Fibroblast of the aortic adventitia (primary cell): ENCODE data around the gene ACAP3. TPM values are rescaled to one million over a fixed set of nuclear protein-coding genes. Genes with fewer than 3 reads are reported as not detected.

Experiments used
- DNase-seq: peaks from one replicate; pipeline ENCODE4 v3.0.0-alpha.2; 2010; ENCODE audit warnings: low read depth
- H3K4me3 ChIP-seq: 2 replicates; pipeline ENCODE4 v1.5.1; 2011; ENCODE audit warnings: low read depth, mild to moderate bottlenecking, control low read depth, low read length, moderate library complexity
- total RNA-seq: library from RNA; depleted of rRNA; stranded (reverse); fragments of >200 nt; gene quantifications from 2 replicates; pipeline ENCODE4 v1.2.3, GENCODE V29; 2012; ENCODE audit warnings: low replicate concordance
- TF ChIP-seq, protein P1 (sequence below): IDR thresholded peaks from 2 replicates; pipeline ENCODE4 v1.5.1; 2011; ENCODE audit warnings: mild to moderate bottlenecking, low read length, control low read depth, inconsistent platforms; ENCODE audit not compliant: insufficient read depth

ACAP3 gene
- total RNA-seq, 1 donor: 43.2 TPM

DNA sequence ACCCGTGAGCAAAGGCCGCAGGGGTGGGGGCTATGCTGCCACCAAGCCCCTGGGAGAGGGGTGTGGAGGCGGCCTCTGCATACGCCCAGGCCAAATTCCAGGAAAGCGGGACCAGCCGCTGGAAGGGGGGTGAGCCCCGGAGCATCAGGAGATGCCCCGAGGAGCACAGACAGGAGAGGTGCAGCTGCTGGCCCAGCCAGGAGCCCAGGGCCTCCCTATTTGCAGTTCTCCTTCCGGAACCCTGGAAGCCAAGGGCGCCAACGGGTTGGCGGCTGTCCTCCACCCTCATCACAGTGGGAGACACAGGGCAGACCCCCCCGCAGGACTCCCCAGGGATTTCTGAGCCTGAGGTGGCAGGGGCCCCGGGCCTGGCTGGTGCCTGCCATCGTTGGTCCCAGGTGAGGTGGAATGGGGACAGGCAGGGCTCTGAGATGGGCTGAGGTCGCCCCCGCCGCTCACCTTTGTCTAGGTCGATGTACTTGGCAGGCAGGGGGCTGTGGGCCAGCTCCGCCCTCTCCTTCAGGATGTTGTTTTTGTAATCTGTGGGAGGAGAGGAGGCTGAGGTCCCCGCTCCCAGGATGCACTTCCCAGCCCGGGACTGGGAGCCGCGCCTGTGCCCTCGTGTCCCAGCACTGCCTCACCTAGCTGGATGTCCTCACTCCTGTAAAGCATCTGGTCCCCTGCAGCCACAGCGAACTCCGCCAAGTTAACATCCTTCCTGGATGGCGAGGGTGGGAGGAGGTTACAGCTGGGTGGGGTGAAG, 45.8 kb upstream of the ACAP3 start:
- peak overlapping the region; percentile 13 for H3K4me3 ChIP-seq
- DNase-seq: no peak

DNA sequence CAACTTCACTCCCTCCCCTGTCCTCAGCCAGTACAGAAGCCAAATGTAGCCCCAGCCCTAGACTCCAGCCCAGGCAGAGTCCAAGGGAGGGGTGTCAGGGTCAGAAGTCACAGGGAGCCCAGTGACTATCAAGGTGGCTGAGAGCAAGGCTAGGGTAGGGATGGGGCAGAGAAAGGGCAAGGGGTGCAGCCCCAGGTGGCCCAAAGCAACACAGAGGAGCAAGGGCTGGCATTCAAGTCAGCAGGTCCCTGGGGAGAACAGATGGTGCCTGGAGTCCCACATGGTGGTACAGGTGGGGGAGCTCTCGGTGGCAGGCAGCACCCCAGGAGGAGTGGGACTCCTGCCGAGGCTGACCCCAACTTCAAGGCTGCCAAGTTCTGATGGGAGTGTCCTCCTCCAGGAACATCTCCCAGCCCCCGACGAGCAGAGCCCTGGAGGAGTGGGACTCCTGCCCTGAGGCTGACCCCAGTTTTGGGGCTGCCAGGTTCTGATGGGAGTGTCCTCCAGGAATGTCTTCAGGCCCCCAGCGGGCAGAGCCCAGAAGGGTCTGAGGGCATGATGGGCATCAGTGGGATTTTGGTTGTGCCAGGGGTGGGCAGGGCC, 45.2 kb upstream of the ACAP3 start:
- peak overlapping the region; percentile 10 for H3K4me3 ChIP-seq
- no peak for DNase-seq
- TF ChIP-seq, protein P1, sequence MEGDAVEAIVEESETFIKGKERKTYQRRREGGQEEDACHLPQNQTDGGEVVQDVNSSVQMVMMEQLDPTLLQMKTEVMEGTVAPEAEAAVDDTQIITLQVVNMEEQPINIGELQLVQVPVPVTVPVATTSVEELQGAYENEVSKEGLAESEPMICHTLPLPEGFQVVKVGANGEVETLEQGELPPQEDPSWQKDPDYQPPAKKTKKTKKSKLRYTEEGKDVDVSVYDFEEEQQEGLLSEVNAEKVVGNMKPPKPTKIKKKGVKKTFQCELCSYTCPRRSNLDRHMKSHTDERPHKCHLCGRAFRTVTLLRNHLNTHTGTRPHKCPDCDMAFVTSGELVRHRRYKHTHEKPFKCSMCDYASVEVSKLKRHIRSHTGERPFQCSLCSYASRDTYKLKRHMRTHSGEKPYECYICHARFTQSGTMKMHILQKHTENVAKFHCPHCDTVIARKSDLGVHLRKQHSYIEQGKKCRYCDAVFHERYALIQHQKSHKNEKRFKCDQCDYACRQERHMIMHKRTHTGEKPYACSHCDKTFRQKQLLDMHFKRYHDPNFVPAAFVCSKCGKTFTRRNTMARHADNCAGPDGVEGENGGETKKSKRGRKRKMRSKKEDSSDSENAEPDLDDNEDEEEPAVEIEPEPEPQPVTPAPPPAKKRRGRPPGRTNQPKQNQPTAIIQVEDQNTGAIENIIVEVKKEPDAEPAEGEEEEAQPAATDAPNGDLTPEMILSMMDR: no peak

More for the DNA sequence above, 45.8 kb upstream of the ACAP3 start:
- TF ChIP-seq, protein P1: no peak

DNA sequence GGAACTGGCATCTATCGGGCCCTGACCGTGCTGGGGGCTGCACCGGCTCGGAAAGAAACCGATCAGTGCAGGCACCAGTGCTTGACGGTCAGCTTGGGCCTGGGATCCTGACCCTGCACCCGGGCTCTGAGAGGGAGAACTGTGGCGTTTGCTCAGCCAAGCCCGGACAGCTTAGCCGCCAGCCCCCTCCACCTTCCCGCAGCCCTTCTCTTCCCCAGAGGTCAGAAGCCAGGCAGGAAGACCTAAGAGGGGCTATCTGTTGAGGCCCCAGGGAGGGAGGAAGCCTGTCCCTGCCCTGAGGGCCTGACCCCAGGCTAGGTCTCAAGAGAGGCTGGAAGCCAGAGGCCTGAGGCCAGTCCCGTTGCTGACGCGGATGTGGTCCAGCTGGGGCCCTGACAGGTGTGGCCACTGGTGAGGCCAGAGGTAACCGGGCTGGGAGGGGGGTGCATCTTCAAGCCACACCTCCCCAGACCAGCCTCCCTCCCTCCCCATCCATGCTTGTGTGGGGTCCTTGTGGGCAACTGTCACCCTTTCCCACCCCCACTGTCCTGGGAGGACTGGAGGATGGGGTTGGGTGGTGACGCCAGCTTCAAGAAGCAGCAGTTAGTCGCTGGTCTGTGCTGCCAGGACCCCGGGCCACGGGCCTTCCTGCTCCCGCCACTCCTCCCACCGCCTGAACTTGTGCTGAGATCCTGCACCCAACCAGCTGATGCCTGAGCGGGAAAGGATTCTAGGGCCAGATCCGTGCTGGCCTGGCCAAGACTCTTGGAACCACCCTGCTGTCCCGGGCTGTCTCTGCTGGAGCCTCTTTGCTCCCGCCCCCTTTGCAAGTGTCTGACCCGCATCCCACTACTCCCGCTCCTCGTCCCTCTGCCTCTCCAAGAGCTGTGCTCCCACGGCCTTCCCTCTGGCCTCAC, 44.0 kb upstream of the ACAP3 start:
- DNase-seq: peak; percentile 62
- TF ChIP-seq, protein P1: no peak
- peak overlapping the region; percentile 40 for H3K4me3 ChIP-seq

DNA sequence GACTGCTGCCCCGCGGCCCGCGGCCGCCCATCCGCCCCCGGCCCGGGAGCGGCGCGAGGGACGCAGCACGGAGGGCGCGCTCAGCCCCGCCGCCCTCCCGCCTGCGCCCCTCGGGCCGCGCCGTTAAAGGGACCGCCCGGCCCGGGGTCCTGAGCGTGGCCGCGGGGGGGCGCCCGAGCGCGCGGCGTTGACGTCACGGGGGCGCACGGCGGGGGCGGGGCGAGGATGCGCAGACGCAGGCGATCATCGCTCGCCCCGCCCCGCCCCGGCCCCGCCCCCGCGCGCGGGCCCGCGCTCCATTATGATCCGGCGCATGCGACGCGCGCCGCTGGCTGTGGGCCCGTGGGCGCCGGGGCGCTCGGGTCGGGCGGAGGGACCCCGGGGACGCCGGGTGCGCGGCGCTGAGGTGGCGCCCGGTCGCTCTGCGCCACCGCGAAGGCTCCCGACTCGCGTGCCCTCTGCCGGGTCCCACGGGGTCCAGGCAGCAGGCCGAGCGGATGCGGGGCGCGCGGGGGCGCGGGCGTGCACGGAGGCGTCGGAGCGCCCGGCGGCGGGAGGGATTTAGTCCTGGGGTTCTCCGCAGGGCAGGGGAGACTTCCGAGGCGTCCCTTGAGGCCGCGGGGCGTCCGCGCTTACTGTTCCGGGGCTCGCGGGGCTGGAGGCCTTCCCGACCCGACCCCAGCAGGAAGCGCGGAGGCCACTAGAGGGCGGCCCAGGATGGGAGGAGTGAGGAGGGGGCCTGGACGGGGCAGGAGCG, 41.7 kb upstream of the ACAP3 start, which contains the start of gene DVL1:
TSS of gene DVL1 (minus strand) at position 163 of the 757 bp plus-strand sequence. CDS start 353 bp downstream, outside the sequence.
- peak; percentile 72 for DNase-seq
- TF ChIP-seq, protein P1: peak; percentile 57
- H3K4me3 ChIP-seq: peak within 1 kb of the TSS; percentile 80

DNA sequence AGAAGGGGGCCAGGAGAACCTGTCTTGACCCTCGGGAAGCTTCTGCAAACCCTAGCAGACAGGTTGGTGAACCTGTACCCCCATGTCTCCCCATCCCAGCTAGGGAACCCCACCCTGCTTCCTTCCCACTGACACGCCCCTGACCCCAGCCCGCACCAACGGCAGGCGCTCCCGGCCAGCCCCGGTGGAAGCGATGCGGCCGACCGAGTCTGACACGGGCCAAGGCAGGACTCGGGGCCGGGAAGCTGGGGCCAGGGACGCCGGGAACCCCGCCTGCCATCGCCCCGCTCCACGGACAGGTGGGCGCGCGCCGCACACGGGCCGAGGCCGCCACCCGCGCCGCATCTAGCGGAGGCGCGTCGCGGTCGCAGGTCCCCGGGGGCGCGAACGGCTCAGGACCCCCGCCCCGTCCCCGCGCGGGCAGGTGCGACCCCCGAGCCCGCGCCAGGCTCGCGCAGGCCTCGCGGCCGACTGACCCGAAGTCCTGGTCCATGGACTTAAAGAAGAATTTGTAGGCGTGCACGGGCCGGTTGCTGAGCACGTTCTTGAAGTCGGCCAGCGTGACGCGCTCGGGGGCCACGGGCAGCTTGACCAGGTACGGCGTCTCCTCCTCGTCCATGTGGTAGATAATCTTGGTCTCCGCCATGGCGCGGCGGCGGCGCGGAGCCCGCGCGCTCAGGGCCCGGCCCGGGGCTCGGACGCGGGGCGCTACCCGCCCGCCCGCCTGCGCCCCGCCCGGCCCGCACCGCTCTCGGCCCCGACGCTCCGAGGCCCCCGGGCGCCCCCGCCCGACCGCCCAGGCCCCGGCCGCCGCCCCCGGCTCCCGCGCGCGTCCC, 40.9 kb upstream of the ACAP3 start:
- peak overlapping the region; percentile 80 for H3K4me3 ChIP-seq
- TF ChIP-seq, protein P1: no peak
- peak; percentile 43 for DNase-seq
